H1 (cell line): ENCODE measurements around the gene MCF2L. TPM values are rescaled to one million over a fixed set of nuclear protein-coding genes. Genes with fewer than 3 reads are reported as not detected.

Experiments used
- CTCF ChIA-PET: fragments of 300-600 bp; sonication (Branson Sonifier 250); formaldehyde crosslinking; loops from one replicate; lab custom pipeline; 2021; ENCODE audit not compliant: partially characterized antibody; lab: Charles Lee
- POLR2A ChIA-PET: fragments of 300-600 bp; sonication (Branson Sonifier 250); formaldehyde crosslinking; loops from one replicate; lab custom pipeline; 2021; ENCODE audit warnings: inconsistent platforms; ENCODE audit not compliant: partially characterized antibody; lab: Charles Lee
- DNase-seq, 2 experiments: peaks; one replicate each; pipeline versions ENCODE4 v3.0.0 to v3.0.0-alpha.2; 2010 to 2022; ENCODE audit warnings: low spot score in 2 of 2, low read depth in 1 of 2, mixed read lengths in 1 of 2
- FAIRE-seq: peaks from 2 replicates; lab custom pipeline; 2011; peaks lifted over from hg19 to GRCh38; lab: Jason Lieb, UNC
- H2AFZ ChIP-seq: 2 replicates; pipeline ENCODE4 v1.8.1; 2012; ENCODE audit warnings: low read length, inconsistent platforms
- H2AK5ac ChIP-seq: 2 replicates; pipeline ENCODE4 v1.6.1; 2013; ENCODE audit warnings: low read depth, low read length
- H2BK120ac ChIP-seq: replicated peaks from 2 replicates; pipeline ENCODE3; 2013; ENCODE audit warnings: low read depth, low read length, inconsistent platforms
- H2BK12ac ChIP-seq: 2 replicates; pipeline ENCODE4 v1.6.1; 2013; ENCODE audit warnings: low read depth, low read length
- H2BK15ac ChIP-seq: 2 replicates; pipeline ENCODE4 v1.6.1; 2013; ENCODE audit warnings: low read length
- H2BK20ac ChIP-seq: 2 replicates; pipeline ENCODE4 v1.6.1; 2013; ENCODE audit warnings: low read length
- H2BK5ac ChIP-seq: 2 replicates; pipeline ENCODE4 v1.6.1; 2013; ENCODE audit warnings: low read depth, low read length
- H3K14ac ChIP-seq: 2 replicates; pipeline ENCODE4 v1.6.1; 2013; ENCODE audit warnings: inconsistent platforms; ENCODE audit not compliant: insufficient read length
- H3K18ac ChIP-seq: 2 replicates; pipeline ENCODE4 v1.6.1; 2013; ENCODE audit warnings: low read length; ENCODE audit errors: extremely low read depth
- H3K23ac ChIP-seq: 2 replicates; pipeline ENCODE4 v1.6.1; 2013; ENCODE audit warnings: inconsistent platforms; ENCODE audit not compliant: insufficient read length
- H3K23me2 ChIP-seq: 2 replicates; pipeline ENCODE4 v1.6.1; 2013; ENCODE audit warnings: low read depth, low read length
- H3K27ac ChIP-seq: 2 replicates; pipeline ENCODE4 v1.6.1; 2011; ENCODE audit warnings: low read depth, low read length, inconsistent platforms
- H3K27me3 ChIP-seq, 4 experiments: replicated peaks in 1 of 4; 1 replicate in 1 of 4; 2 replicates in 3 of 4; pipeline versions ENCODE4 v1.6.1 to v1.8.1; 2011 to 2013; ENCODE audit warnings: low read length in 3 of 4, mild to moderate bottlenecking in 3 of 4, inconsistent platforms in 2 of 4, mixed read lengths in 2 of 4, moderate library complexity in 1 of 4; ENCODE audit not compliant: control insufficient read depth in 3 of 4, insufficient read depth in 3 of 4; ENCODE audit errors: extremely low read depth in 1 of 4
- H3K36me3 ChIP-seq, 4 experiments: 2 replicates each; pipeline versions ENCODE4 v1.6.1 to v1.8.1; 2011 to 2013; ENCODE audit warnings: mild to moderate bottlenecking in 4 of 4, low read length in 3 of 4, moderate library complexity in 2 of 4, control low read depth in 1 of 4, inconsistent platforms in 1 of 4; ENCODE audit not compliant: insufficient read depth in 4 of 4, control insufficient read depth in 2 of 4
- H3K4ac ChIP-seq: replicated peaks from 2 replicates; pipeline ENCODE3; 2013; ENCODE audit warnings: low read length, low read depth, mixed read lengths, inconsistent platforms; ENCODE audit not compliant: insufficient read length
- H3K4me1 ChIP-seq, 4 experiments: replicated peaks in 1 of 4; 1 replicate in 1 of 4; 2 replicates in 3 of 4; pipeline versions ENCODE4 v1.6.1 to v1.8.1; 2011 to 2013; ENCODE audit warnings: low read length in 3 of 4, inconsistent platforms in 2 of 4, mixed read lengths in 1 of 4; ENCODE audit not compliant: insufficient read depth in 4 of 4, control insufficient read depth in 3 of 4
- H3K4me2 ChIP-seq, 2 experiments: 2 replicates each; pipeline versions ENCODE4 v1.6.1 to v1.8.1; 2011 to 2013; ENCODE audit warnings: low read depth in 2 of 2, low read length in 2 of 2, control low read depth in 1 of 2, inconsistent platforms in 1 of 2, mild to moderate bottlenecking in 1 of 2; ENCODE audit not compliant: insufficient read depth in 1 of 2
- H3K4me3 ChIP-seq, 4 experiments: fragments of 200-600, 300-600 bp in 1 of 4; sonication (generic), shearing (Covaris generic), sonication (Bioruptor Twin) in 1 of 4; 2 replicates each; pipeline versions ENCODE4 v1.5.1 to v1.8.1; 2011 to 2016; ENCODE audit warnings: low read length in 4 of 4, low read depth in 3 of 4, control low read depth in 2 of 4, inconsistent platforms in 2 of 4, mild to moderate bottlenecking in 2 of 4, mixed read lengths in 1 of 4, moderate library complexity in 1 of 4; ENCODE audit not compliant: insufficient read depth in 2 of 4; ENCODE audit errors: extremely low read depth in 1 of 4
- H3K56ac ChIP-seq: replicated peaks from 2 replicates; pipeline ENCODE3; 2013; ENCODE audit warnings: low read depth, mild to moderate bottlenecking, mixed read lengths, low read length, inconsistent platforms; ENCODE audit not compliant: insufficient read length
- H3K79me1 ChIP-seq: 2 replicates; pipeline ENCODE4 v1.6.1; 2013; ENCODE audit warnings: low read depth, low read length, control low read depth
- H3K79me2 ChIP-seq, 2 experiments: 2 replicates each; pipeline versions ENCODE4 v1.6.1 to v1.8.1; 2012 to 2013; ENCODE audit warnings: low read length in 2 of 2, mild to moderate bottlenecking in 2 of 2, inconsistent platforms in 1 of 2; ENCODE audit not compliant: insufficient read depth in 2 of 2, control insufficient read depth in 1 of 2
- H3K9ac ChIP-seq, 4 experiments: replicated peaks in 1 of 4; 1 replicate in 1 of 4; 2 replicates in 3 of 4; pipeline versions ENCODE4 v1.6.1 to v1.8.1; 2011 to 2013; ENCODE audit warnings: low read depth in 3 of 4, low read length in 3 of 4, control low read depth in 2 of 4, mild to moderate bottlenecking in 2 of 4, moderate library complexity in 2 of 4, inconsistent platforms in 1 of 4; ENCODE audit errors: extremely low read depth in 1 of 4
- H3K9me3 ChIP-seq, 2 experiments: 2 replicates each; pipeline versions ENCODE4 v1.6.1 to v1.8.1; 2012 to 2013; ENCODE audit warnings: mild to moderate bottlenecking in 2 of 2, moderate library complexity in 2 of 2, control low read depth in 1 of 2, inconsistent platforms in 1 of 2, low read depth in 1 of 2, low read length in 1 of 2, mixed read lengths in 1 of 2; ENCODE audit not compliant: insufficient read depth in 2 of 2
- H4K20me1 ChIP-seq, 2 experiments: replicated peaks in 1 of 2; 2 replicates each; pipeline versions ENCODE3 to v1.8.1; 2011 to 2013; ENCODE audit warnings: inconsistent platforms in 2 of 2, low read length in 2 of 2, mild to moderate bottlenecking in 1 of 2; ENCODE audit not compliant: insufficient read depth in 2 of 2, control insufficient read depth in 1 of 2
- H4K5ac ChIP-seq: 2 replicates; pipeline ENCODE4 v1.6.1; 2013; ENCODE audit warnings: low read length, low read depth, mixed read lengths, inconsistent platforms; ENCODE audit not compliant: insufficient read length
- H4K8ac ChIP-seq: 2 replicates; pipeline ENCODE4 v1.8.0; 2013; ENCODE audit warnings: mild to moderate bottlenecking, moderate library complexity, low read length, inconsistent platforms; ENCODE audit not compliant: insufficient read depth; ENCODE audit errors: extremely low read depth
- H4K91ac ChIP-seq: replicated peaks from 2 replicates; pipeline ENCODE3; 2013; ENCODE audit warnings: low read length, mixed read lengths, inconsistent platforms; ENCODE audit not compliant: insufficient read length
- ASH2L ChIP-seq: fragments of 200-600, 300-600 bp; sonication (generic); IDR thresholded peaks from one replicate; pipeline ENCODE4 v1.7.1; 2017; ENCODE audit warnings: low read length
- BCL11A ChIP-seq, 2 experiments: IDR thresholded peaks; one replicate each; pipeline ENCODE4 v1.6.1; 2011; ENCODE audit warnings: low read depth in 2 of 2, low read length in 2 of 2, mild to moderate bottlenecking in 2 of 2
- KDM1A ChIP-seq: fragments of 200-600, 300-600 bp; sonication (generic); IDR thresholded peaks from 2 replicates; pipeline ENCODE4 v1.7.1; 2016; ENCODE audit warnings: mild to moderate bottlenecking, low read length, borderline replicate concordance
- MAX ChIP-seq: IDR thresholded peaks from 2 replicates; pipeline ENCODE4 v1.6.1; 2012; ENCODE audit warnings: inconsistent platforms
- SIRT6 ChIP-seq: IDR thresholded peaks from one replicate; pipeline ENCODE4 v1.7.1; 2012; ENCODE audit warnings: low read length, inconsistent platforms
- SIX5 ChIP-seq: IDR thresholded peaks from 2 replicates; pipeline ENCODE4 v1.6.1; 2011; ENCODE audit warnings: mild to moderate bottlenecking, low read depth, low read length
- WGBS, 2 experiments: shearing (Covaris generic) in 1 of 2; methylation state at CpG; one replicate each; pipeline versions ENCODE4 v1.1.6 to v1.1.7; 2013 to 2015; ENCODE audit warnings: low lambda C conversion rate in 2 of 2, mixed read lengths in 2 of 2, inconsistent platforms in 1 of 2, low coverage in 1 of 2, missing lambda C conversion rate in 1 of 2; ENCODE audit not compliant: insufficient replicate concordance in 2 of 2, insufficient coverage in 1 of 2, insufficient read length in 1 of 2; ENCODE audit errors: extremely low coverage in 1 of 2, missing lambda C conversion rate in 1 of 2; 5-methylcytosine and 5-hydroxymethylcytosine counted together
- polyA plus RNA-seq, 7 experiments: library from polyadenylated mRNA; depleted of rRNA in 3 of 7; stranded (reverse) in 5 of 7; unstranded in 2 of 7; fragments of >200 nt in 5 of 7; fragments of 200-250 nt in 2 of 7; gene quantifications; 1 replicate in 5 of 7; 2 replicates in 1 of 7; 4 replicates in 1 of 7; pipeline versions ENCODE4 v1.2.1 to v1.2.3, GENCODE V29; 2011 to 2013; ENCODE audit warnings: missing spikeins in 2 of 7, mixed read lengths in 2 of 7
- total RNA-seq: library from RNA; stranded (reverse); fragmentation: NEBNext Ultra II Directional; extraction: Animal tissue kit (Norgen Biotek cat#: 25700); gene quantifications from 2 replicates; pipeline ENCODE4 v1.2.1, GENCODE V29; 2021

MCF2L gene
- total and polyA plus RNA-seq, 2 of the 8 experiments (the other 6 are each of a cell fraction or from before 2014, with no cell fraction given): 10.1 to 24.4 TPM

GRCh38 chr13:113047587-113047986 is 78.6 kb downstream of the MCF2L start:
- H3K79me2 ChIP-seq: no peaks in the 10 kb centered on the region
- no peaks in the 10 kb centered on the region; a peak in 1 of 7 replicates for H3K27me3 ChIP-seq
- peak overlapping the region; percentile 15; the same call in 1 of the 2 replicates for H4K8ac ChIP-seq
- no peak overlapping the region for H3K18ac ChIP-seq
- H2BK12ac ChIP-seq: no peak overlapping the region
- no peak overlapping the region for H3K23ac ChIP-seq
- H4K91ac ChIP-seq: no peak overlapping the region
- ChIA-PET CTCF (interaction anchor here (0.6 to 2.3 kb wide), 2 partner anchors 8 to 18 kb away, joined by 4 to 10 read pairs; no protein-coding TSS in a partner anchor), POLR2A (interaction anchor here (0.6 kb wide), 1 partner anchor 288 kb away, joined by 3 read pairs; no protein-coding TSS in a partner anchor)
- 87% methylated on average over 31 of the region's 31 CpGs; no CpG with 5 or more reads in 1 of the 2 experiments for WGBS, 2 experiments
- H4K5ac ChIP-seq: no peak overlapping the region
- H3K36me3 ChIP-seq: no peaks in the 10 kb centered on the region; a peak in 1 of 8 replicates
- H2BK15ac ChIP-seq: no peak overlapping the region
- TF ChIP-seq ASH2L: no peak
- TF ChIP-seq BCL11A (IDR thresholded peaks at IDR 0.05; ENCODE audit: low read depth in 2 of 2, low read length in 2 of 2): no peak
- no peak for TF ChIP-seq SIRT6
- TF ChIP-seq SIX5: no peak
- no peak for TF ChIP-seq MAX
- TF ChIP-seq KDM1A: no peak
- H2BK20ac ChIP-seq: no peak overlapping the region
- no peak overlapping the region for H3K56ac ChIP-seq
- no peak overlapping the region for H3K9ac ChIP-seq
- H3K4ac ChIP-seq: no peak overlapping the region
- H3K9me3 ChIP-seq: no peaks in the 10 kb centered on the region
- DNase-seq (no peak), FAIRE-seq (no peak)
- H2AK5ac ChIP-seq: 0 out of 2 replicates have a peak overlapping the region, but pooled peaks have one; percentile 24
- no peak overlapping the region for H3K4me2 ChIP-seq
- no peak overlapping the region for H2BK5ac ChIP-seq
- no peak overlapping the region for H2AFZ ChIP-seq
- 0 out of 2 replicates have a peak, but pooled peaks cover 2% of the 10 kb centered on the region for H3K79me1 ChIP-seq
- H3K4me3 ChIP-seq: no peak overlapping the region
- H2BK120ac ChIP-seq: no peak overlapping the region
- peaks cover 2% of the 10 kb centered on the region; the same call in 1 of the 2 replicates for H3K23me2 ChIP-seq
- no peak overlapping the region for H3K14ac ChIP-seq
- H4K20me1 ChIP-seq: peaks cover 0 to under 1% of the 10 kb centered on the region in 2 experiments
- H3K27ac ChIP-seq: no peak overlapping the region
- H3K4me1 ChIP-seq: peaks cover 0 to 4% (median 3%) of the 10 kb centered on the region in 4 experiments; a peak in 5 of 7 replicates
